ENCODE measurements around the gene MIR17HG.

DNA sequence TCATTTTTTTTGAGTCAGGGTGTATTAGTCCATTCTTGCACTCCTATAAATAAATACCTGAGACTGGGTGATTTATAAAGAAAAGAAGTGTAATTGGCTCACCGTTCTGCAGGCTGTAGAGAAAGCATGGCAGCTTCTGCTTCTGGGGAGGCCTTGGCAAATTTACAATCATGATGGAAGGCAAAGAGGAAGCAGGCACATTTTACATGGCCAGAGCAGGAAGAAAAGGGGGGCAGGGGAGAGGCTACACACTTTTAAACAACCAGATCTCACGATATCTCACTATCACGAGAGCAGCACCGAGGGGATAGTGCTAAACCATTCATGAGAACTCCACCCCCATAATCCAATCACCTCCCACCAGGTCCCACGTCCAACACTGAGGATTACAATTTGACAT lies 44.5 kb upstream of the MIR17HG start:
- TF ChIP-seq POLR2A (IDR thresholded peaks at IDR 0.05) = no peak
- TF ChIP-seq, protein P1, sequence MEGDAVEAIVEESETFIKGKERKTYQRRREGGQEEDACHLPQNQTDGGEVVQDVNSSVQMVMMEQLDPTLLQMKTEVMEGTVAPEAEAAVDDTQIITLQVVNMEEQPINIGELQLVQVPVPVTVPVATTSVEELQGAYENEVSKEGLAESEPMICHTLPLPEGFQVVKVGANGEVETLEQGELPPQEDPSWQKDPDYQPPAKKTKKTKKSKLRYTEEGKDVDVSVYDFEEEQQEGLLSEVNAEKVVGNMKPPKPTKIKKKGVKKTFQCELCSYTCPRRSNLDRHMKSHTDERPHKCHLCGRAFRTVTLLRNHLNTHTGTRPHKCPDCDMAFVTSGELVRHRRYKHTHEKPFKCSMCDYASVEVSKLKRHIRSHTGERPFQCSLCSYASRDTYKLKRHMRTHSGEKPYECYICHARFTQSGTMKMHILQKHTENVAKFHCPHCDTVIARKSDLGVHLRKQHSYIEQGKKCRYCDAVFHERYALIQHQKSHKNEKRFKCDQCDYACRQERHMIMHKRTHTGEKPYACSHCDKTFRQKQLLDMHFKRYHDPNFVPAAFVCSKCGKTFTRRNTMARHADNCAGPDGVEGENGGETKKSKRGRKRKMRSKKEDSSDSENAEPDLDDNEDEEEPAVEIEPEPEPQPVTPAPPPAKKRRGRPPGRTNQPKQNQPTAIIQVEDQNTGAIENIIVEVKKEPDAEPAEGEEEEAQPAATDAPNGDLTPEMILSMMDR (IDR thresholded peaks at IDR 0.05) = no peak
- TF ChIP-seq EP300 (IDR thresholded peaks at IDR 0.05) = no peak
- no peak for TF ChIP-seq POLR2AphosphoS5 (IDR thresholded peaks at IDR 0.05)

All from sigmoid colon (tissue), 4 donors.